T-helper 22 cell (primary cell): Measurements from ENCODE around the gene TMEM184A.

Source experiments
- DNase-seq: peaks from one replicate; pipeline ENCODE4 v3.0.0-alpha.2; 2020; ENCODE audit warnings: low read depth

The TMEM184A gene

GRCh38 chr7:1550846-1551155 lies 5.2 kb downstream of the TMEM184A start:
- DNase-seq: no peak

GRCh38 chr7:1550005-1550845 lies 5.8 kb downstream of the TMEM184A start:
- no peak for DNase-seq

- DNase-seq: no peak
Measured at GRCh38 chr7:1549357-1550004, 6.5 kb downstream of the TMEM184A start.

- no peak for DNase-seq
Measured at GRCh38 chr7:1548944-1549343, 7.1 kb downstream of the TMEM184A start.

- no peak for DNase-seq
Measured at GRCh38 chr7:1548438-1548831, 7.6 kb downstream of the TMEM184A start.

- DNase-seq: no peak
Measured at GRCh38 chr7:1547777-1548437, 8.1 kb downstream of the TMEM184A start.

- DNase-seq: no peak
Measured at GRCh38 chr7:1546909-1547776, 8.9 kb downstream of the TMEM184A start.

- DNase-seq: no peak
Measured at GRCh38 chr7:1546274-1546908, 9.6 kb downstream of the TMEM184A start.

- DNase-seq: no peak
Measured at GRCh38 chr7:1545417-1546246, 10.4 kb downstream of the TMEM184A start.

GRCh38 chr7:1544896-1545416 lies 11.0 kb downstream of the TMEM184A start:
- no peak for DNase-seq

GRCh38 chr7:1544178-1544895 lies 11.7 kb downstream of the TMEM184A start:
- no peak for DNase-seq

- DNase-seq: no peak
Measured at GRCh38 chr7:1543826-1544177, 12.2 kb downstream of the TMEM184A start.

GRCh38 chr7:1542841-1543747 lies 12.9 kb downstream of the TMEM184A start:
- no peak for DNase-seq

- DNase-seq: no peak
Measured at GRCh38 chr7:1542329-1542728, 13.7 kb downstream of the TMEM184A start.

- no peak for DNase-seq
Measured at GRCh38 chr7:1541431-1542162, 14.4 kb downstream of the TMEM184A start.

GRCh38 chr7:1540776-1541271 lies 15.2 kb downstream of the TMEM184A start:
- DNase-seq: no peak

- DNase-seq: no peak
Measured at GRCh38 chr7:1539882-1540775, 15.9 kb downstream of the TMEM184A start.
